Measurements from ENCODE around the gene MAP4K4. TPM values are rescaled to one million over a fixed set of nuclear protein-coding genes. Genes with fewer than 3 reads are reported as not detected.

Gene MAP4K4
- total and polyA plus RNA-seq, 2 of the 4 experiments (the other 2 are of a cell fraction) = 89.4 to 124 TPM

DNA sequence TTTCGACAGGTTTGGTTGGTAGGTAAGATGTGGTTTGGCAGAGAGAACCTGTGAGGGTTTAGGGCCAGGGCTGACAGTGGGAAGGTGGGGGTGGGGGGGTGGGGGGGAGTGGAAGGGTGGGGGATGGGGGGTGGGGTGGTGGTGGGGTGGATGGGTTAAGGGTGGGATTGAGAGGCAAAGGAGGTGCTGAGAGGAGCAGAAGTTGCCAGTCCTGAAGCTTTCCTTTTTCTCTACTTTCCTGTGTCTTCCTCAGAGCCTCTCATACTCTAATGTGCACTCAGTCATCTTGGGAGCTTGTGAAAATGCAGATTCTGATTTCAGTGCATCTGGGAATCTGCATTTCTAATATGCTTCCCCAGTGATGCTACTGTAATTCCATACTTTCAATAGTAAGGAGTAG, 21.0 kb downstream of the MAP4K4 start:
- H3K4me1 ChIP-seq (ENCODE audit: control insufficient read depth, insufficient read depth, low read length) = peaks cover 14% of the 10 kb centered on the region
- H3K18ac ChIP-seq (ENCODE audit: low read depth, low read length) = no peak overlapping the region
- CTCF ChIA-PET = interaction anchor here (1.3 to 1.4 kb wide), 2 partner anchors 18 to 114 kb away, joined by 5 read pairs; no protein-coding TSS in a partner anchor

More for the DNA sequence above, 21.0 kb downstream of the MAP4K4 start:
- no peak overlapping the region for H2BK15ac ChIP-seq (ENCODE audit: low read depth, low read length)
- H3K79me1 ChIP-seq (ENCODE audit: low read depth in 1 of 2, low read length in 2 of 2) = peaks cover 4 to 70% of the 10 kb centered on the region in 2 experiments; a peak in 2 of 4 replicates
- no peak for ATAC-seq (ENCODE audit: low read depth)
- 0 out of 2 replicates have a peak overlapping the region, but pooled peaks have one; percentile 10 for H3K14ac ChIP-seq (replicated peaks; ENCODE audit: low read depth, low read length)
- no peak overlapping the region for H3K4ac ChIP-seq (ENCODE audit: low read depth, low read length)
- no peak overlapping the region for H2AFZ ChIP-seq (replicated peaks; ENCODE audit: low read length, poor library complexity)
- POLR2A ChIA-PET (ENCODE audit: unreplicated experiment) = no interaction called here
- no peaks in the 10 kb centered on the region for H3K9me3 ChIP-seq (ENCODE audit: control insufficient read depth, insufficient read depth, low read length)
- BruUV-seq (replicated peaks) = no TSS peak
- H3K4me2 ChIP-seq (ENCODE audit: low read depth, low read length) = no peak overlapping the region
- H3K27me3 ChIP-seq (ENCODE audit: control insufficient read depth, insufficient read depth, low read length) = no peaks in the 10 kb centered on the region
- H4K8ac ChIP-seq (ENCODE audit: low read depth in 2 of 2, low read length in 2 of 2) = no peak overlapping the region
- no peak overlapping the region for H4K5ac ChIP-seq (ENCODE audit: low read depth, low read length)
- no peak overlapping the region for H3K56ac ChIP-seq (ENCODE audit: extremely low read depth, insufficient read depth, low read length)
- WGBS, 2 experiments (ENCODE audit: extremely low coverage in 2 of 2, insufficient read length in 1 of 2) = no CpG with 5 or more reads among the region's 1 CpG
- TF ChIP-seq CHD1 (IDR thresholded peaks at IDR 0.05; ENCODE audit: low read depth, low read length) (no peak), RAD21 (IDR thresholded peaks at IDR 0.05; ENCODE audit: low read length) (no peak)
- H4K20me1 ChIP-seq (ENCODE audit: insufficient read depth, low read length) = peaks cover 95% of the 10 kb centered on the region
- dilution Hi-C loops (cut with HindIII; ENCODE audit: low sequenced_read_pairs, unreplicated experiment) = no loop called here
- H2BK120ac ChIP-seq (ENCODE audit: low read depth, low read length) = no peak overlapping the region
- no peak overlapping the region for H2AK5ac ChIP-seq (ENCODE audit: low read depth, low read length)
- H3K4me3 ChIP-seq (ENCODE audit: insufficient read depth, low read depth, low read length) = no peak overlapping the region
- 0 out of 2 replicates have a peak overlapping the region, but pooled peaks have one; percentile 10 for H3K23ac ChIP-seq (ENCODE audit: low read depth, low read length)
- H2BK5ac ChIP-seq (ENCODE audit: low read depth, low read length, poor library complexity, severe bottlenecking) = peak overlapping the region; percentile 48
- H3K9ac ChIP-seq (ENCODE audit: low read depth, low read length) = no peak overlapping the region
- no peak overlapping the region for H3K27ac ChIP-seq (ENCODE audit: insufficient read depth, low read length)
- no peak for DNase-seq
- peaks cover 16% of the 10 kb centered on the region; the same call in 1 of the 2 replicates for H3K9me1 ChIP-seq (ENCODE audit: insufficient read depth, low read length)
- in situ Hi-C loops (cut with MboI; ENCODE audit: low sequenced_read_pairs) = no loop called here
- H4K91ac ChIP-seq (ENCODE audit: insufficient read depth, low read depth, low read length) = no peak overlapping the region
- intact Hi-C loops (cut with micrococcal nuclease) = no loop called here
- H3K36me3 ChIP-seq (ENCODE audit: control insufficient read depth, insufficient read depth, low read length) = 0 out of 2 replicates have a peak, but pooled peaks cover 1% of the 10 kb centered on the region
- no peak overlapping the region for H2AK9ac ChIP-seq (replicated peaks; ENCODE audit: low read depth, low read length, poor library complexity)
- no peak overlapping the region for H2BK20ac ChIP-seq (ENCODE audit: low read depth, low read length)
